Measurements from ENCODE around the gene DLG2. TPM values are rescaled to one million over a fixed set of nuclear protein-coding genes. Genes with fewer than 3 reads are reported as not detected.
"Not testable (repeated sequence)": the region's sequence is repeated elsewhere in the genome, so short reads cannot be mapped to it uniquely, and the experiment has no call there.

Gene DLG2
- total RNA-seq, 1 donor from 2014 or later = 0.40 TPM

DNA sequence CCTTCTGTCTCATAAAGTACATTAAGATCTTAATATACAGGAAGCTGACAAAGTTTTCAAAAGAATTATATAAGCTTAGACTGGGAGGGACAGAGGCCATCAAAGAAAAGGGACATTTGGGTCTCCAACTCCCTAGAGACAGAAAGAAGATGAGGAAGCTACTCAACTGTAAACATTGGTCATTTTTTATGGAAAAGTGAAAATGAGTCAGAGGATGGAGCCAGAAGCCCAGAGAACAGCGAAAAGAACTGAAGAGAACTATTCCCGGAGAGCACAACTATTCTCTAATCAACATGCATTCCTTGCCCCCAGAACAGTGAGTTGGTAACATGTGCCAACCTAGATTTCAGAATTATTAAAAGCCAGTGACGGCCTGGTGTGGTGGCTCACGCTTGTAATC, 779.3 kb downstream of the DLG2 start:
- no peak for DNase-seq (ENCODE audit: low read depth in 2 of 2)

DNA sequence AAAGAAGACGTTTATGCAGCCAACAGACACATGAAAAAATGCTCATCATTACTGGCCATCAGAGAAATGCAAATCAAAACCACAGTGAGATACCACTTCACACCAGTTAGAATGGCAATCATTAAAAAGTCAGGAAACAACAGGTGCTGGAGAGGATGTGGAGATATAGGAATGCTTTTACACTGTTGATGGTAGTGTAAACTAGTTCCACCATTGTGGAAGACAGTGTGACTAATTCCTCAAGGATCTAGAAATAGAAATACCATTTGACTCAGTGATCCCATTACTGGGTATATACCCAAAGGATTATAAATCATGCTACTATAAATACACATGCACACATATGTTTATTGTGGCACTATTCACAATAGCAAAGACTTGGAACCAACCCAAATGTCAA, 786.9 kb downstream of the DLG2 start:
- not testable (repeated sequence) for DNase-seq (ENCODE audit: low read depth in 2 of 2)

DNA sequence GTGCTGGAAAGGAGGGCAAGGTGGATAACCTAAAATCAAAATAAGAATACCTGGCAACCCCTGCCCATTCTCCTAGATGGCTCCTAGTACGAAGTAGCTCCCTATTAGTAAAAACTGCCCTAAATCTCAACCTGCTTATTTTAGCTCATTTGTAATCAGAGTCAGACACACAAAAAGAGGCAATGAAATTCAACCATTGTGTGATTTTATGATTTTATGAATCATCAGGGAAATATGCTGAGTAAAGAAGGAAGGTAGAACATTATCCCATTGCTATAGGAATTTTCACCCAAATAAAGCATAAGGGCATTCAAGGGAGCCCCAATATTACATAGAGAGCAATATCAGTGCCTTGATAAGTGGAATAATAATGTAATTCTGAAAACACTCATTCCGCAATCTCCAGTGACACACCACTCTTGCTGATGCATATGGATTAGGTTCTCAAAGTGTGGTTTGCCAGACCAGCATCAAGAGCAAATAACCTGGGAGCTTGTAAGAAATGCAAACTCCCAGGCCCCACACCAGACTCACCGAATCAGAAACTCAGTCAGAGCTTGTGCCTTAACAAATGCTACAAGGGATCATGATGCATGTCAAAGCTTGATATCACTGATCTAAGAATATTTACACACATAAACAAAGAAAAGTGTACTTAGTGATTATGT, 789.6 kb downstream of the DLG2 start:
- no peak for DNase-seq (ENCODE audit: low read depth in 2 of 2)

DNA sequence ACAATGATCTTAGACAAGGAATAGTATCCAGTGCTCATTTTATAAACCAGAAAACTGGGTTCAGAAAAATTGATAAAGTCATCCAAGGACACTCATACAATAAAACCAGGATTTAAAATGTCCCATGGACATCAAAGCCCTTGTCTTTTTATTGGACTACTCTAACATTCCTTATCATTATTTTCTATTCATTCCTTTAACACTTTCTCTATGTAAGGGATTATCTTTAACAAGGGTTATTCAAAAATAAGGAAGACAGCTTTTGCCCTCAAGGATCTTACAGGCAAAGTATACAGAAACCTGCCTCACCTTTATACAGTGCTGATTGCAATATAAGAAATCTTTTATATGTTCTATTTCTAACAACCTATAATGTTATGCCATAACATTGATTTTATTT, 790.8 kb downstream of the DLG2 start:
- DNase-seq (ENCODE audit: low read depth in 2 of 2) = no peak

DNA sequence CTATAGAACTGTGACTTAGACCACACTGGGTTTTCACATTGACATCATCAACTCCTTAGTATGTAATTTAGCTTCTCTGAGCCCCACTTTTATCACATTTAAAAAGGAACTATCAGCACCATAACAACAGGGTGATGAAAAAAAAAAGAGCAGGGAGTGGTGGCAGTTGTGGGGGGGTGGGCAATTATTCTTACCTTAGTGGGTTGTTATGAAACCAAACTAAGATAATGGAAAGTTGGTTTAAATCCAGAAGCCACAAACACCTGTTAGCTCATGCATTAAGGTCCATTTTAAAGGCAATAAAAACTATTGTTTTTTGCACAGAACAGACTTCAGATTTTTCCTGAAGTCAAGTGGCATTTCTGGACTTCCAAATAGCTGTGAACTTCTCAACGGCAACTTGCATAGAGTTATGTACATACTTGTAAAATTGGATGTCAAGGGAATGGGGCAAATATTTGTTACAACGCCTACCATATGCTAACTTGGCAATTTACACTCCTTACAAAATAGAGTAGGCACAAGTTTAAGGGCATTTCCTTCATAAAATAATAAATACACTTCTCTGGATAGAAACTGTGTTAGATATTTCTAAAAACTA, 793.6 kb downstream of the DLG2 start:
- DNase-seq (ENCODE audit: low read depth in 2 of 2) = no peak

DNA sequence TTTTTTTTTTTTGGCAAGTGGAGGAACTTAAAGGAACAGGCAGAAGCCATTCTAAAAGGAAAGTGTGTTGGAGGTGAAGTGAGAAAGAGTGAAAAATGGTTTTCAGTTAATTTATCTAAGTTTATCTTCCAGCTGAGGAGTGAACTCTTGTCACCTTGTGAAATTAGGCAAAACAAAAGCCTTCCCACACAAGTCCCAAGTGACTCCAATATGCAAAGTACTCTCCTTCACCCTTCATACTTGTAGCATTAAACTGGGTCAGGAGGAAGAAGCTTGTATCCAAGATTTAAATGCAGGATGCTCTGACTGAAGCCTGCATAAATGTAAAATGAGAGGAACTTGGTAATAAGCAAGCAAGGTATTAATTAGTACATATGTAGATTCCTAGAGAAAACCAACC, 796.8 kb downstream of the DLG2 start:
- DNase-seq (ENCODE audit: low read depth in 2 of 2) = no peak

DNA sequence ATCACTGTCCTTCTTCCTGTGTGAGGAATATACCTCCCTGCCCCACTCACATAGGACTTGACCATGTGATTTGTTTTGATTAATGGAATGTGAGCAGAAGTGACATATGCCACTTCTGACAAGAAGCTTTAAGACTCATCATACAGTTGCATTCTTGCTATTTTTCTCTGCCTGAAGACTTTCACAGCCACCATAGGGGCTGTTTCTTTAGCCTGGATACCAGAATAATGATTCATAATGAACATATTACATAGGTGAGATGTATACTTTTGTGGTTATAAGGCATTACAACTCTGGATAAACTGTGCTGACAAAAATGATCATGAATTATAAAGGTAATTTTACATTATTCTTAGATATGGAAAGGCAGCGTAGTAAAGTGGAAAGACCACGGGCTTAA, 798.0 kb downstream of the DLG2 start:
- DNase-seq (ENCODE audit: low read depth in 2 of 2) = no peak

DNA sequence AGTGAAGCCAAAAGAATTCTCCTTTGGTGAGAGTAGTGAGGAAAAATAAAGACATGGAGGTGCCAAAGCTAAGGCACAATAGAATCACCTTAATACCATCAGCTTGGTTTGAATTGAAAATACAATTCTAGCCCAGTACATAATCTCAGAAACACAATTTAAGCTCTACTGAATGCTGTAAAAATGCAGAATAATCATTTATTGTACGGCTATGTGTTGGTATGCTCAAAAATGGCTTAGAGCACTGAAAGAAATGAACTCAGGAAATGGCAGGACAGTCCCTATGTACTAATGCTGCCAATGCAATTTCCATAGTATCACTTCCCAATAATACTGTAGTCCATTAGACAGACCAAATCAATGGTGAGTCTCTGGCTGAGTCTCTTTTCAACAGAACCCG, 798.5 kb downstream of the DLG2 start:
- no peak for DNase-seq (ENCODE audit: low read depth in 2 of 2)

DNA sequence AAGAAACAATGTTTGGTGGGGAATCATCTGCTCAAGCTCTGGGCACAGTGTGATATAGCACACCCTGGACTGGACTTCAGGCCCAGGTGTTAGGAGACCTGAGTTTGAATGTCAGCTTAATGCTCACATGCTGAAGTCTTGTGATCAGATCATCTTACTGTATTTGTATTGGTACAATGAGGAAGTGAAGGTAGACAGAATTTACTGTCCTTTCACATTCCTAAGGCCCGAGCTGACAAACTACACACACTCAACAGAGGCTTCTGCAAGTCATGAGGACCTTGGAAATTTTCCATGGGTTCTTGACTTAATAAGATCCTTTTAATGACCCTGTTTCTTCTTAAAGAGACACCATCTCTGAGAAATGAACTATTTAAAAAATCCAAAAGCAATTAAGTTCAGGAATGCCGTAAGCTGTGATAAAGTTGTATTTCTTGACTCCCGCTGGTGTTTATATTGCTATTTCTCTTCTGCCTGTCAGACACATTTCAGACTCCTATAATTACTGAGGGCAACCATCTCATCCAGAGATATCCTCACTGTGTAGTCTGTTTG, 802.0 kb downstream of the DLG2 start:
- no peak for DNase-seq (ENCODE audit: low read depth in 2 of 2)

DNA sequence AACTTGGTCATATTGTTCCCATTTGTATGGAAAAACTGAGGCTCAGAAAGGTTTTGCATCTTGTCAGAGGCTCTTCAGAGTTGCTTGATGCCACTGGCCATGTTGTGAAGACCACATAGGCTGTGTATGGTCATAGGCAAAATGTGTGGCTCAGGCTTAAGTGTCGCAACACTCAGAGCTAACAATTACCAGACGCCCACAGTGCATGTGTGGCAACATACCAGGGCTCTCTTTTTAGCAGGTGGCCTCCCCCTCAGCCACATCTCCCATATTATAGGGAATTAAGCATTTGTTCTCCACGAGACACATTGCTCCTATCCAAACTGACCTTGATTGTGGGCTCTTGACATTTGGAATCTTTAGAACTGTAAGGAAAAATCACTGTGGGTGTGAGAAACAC, 802.5 kb downstream of the DLG2 start:
- no peak for DNase-seq (ENCODE audit: low read depth in 2 of 2)

DNA sequence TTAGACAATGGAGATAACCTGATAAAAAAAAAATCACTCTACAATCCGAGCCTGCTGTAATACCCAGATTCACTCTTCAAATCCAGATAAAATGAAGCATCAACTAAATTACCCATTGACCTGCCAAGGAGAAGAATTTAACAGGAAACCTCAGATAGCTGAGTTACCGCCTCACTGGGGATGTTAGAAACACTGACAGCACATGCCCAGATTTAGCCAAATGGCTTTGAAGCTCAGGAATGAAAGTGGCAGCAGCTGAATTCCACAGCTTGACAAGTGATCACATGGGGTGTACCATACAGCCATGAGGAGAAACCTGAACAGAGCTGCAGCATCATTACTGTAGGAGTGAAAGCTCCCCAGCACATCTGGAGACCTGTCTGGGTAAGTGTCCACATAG, 807.6 kb downstream of the DLG2 start:
- DNase-seq (ENCODE audit: low read depth in 2 of 2) = no peak

DNA sequence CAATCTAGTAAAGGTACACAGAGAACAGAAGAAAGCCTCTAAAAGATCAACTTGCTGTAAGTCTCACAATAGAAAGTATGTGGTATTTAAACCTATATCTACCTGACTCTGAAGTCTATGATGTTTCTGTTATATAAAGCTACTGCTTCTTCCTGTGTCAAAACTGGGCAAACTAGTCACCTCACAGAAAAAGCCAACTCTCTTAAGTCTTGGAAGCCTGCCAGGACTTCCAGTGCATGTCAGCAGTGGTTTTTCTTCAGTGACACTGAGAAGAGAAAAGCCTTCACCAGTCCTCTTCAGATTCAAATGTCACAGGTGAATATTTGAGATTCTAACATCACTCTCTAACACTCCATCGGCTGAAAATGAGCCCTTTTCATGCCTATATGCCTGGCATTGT, 808.0 kb downstream of the DLG2 start:
- DNase-seq (ENCODE audit: low read depth in 2 of 2) = no peak

DNA sequence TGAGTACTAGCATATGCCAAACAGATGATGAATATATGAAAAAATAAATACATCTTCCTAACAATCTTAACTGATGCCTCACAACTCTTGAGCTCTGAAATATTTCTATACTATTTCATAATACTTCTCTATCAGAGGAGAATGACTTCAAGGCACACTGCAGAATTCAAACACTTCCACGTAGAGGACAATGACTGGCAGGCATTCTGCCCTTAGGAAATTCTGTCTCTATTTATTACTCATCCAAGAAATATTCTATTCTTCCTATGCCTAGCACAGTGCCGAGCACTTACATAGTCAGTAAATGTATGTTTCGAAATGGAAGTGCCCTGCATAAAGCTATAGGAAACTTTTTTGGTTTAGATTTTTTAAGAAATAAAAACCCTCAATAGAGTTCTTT, 809.1 kb downstream of the DLG2 start:
- no peak for DNase-seq (ENCODE audit: low read depth in 2 of 2)

DNA sequence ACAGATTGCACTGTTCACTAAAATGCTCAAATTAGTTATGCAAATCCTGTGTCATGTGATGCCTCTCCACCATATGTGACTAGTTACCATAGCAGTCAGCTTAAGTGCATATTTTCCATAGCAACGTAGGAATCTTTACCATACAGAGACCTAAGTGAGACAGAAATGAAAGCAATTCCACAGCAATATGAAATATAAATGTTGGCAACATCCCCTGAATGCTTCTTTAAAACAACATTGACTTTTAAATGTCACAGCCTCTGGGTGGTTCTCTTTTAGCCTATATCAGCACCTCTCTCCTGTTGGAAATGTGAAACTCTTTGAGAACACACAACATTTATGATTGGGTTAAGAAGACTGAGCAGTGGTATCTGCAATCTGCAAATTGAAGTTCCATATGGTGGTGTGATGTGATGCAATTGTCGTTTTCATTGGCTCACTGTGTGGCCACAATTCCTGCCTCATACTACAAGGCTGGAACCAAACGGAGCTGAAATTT, 814.6 kb downstream of the DLG2 start:
- no peak for DNase-seq (ENCODE audit: low read depth in 2 of 2)

DNA sequence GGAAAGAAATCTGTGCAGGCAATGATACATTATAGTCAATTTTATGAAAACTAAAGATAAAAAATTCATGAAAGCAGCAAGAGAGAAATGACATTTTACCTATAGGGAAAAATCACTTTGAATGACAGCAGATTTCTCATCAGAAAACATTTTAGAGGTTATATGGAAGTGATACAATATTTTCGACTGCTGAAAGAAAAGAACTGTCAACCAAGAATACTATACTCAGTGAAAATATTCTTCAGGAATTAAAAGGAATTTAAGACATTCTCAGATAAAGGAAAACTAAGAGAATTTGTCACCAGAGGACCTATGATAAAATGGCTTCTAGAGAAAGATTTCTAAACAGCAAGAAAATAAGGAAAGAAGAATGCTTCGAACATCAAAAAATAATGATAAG, 820.8 kb downstream of the DLG2 start:
- DNase-seq (ENCODE audit: low read depth in 2 of 2) = no peak

DNA sequence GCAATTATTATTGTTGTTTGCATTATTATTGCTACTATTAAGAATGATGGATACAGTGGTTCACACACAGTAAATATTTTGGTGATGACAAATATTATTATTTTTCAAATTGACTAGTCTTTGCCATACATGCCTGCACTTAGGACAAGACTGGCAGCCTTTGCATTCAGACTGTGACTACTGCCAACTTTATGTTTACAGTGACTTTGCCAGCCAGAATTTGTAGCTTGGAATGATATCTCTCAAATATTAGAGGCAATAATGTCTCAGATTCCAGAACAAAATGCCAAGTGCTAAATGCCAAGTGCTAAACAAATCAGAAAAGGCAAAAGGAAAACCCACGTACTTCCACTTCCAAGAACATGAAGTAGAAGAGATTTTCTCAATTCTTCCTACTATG, 823.1 kb downstream of the DLG2 start:
- no peak for DNase-seq (ENCODE audit: low read depth in 2 of 2)

DNA sequence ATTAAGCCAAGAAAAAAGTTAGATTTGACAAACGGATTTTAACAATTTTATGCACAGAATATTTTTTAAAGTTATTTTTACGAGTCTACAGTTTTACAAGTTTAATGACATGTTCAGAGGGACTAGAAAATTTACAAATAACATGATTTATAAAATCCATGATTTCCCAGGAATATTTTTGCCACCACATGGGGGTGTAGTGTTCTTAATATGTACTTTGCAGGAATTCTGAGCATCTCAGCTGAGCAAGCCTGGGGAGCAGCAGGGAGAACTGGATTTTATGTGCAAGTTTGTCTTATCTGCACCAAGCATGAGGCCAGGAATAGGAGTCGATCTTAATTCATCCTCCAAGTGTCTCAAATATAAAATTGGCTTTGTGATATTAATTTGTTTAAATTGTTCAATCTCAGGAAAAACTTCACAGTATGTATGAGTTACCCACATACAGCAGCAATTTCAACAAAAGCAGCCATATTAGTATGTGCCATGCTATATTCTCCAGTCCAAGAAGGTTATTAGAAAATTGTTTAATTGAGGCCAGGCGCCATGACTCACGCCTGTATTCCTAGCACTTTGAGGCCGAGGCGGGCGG, 826.3 kb downstream of the DLG2 start:
- DNase-seq (ENCODE audit: low read depth in 2 of 2) = no peak

DNA sequence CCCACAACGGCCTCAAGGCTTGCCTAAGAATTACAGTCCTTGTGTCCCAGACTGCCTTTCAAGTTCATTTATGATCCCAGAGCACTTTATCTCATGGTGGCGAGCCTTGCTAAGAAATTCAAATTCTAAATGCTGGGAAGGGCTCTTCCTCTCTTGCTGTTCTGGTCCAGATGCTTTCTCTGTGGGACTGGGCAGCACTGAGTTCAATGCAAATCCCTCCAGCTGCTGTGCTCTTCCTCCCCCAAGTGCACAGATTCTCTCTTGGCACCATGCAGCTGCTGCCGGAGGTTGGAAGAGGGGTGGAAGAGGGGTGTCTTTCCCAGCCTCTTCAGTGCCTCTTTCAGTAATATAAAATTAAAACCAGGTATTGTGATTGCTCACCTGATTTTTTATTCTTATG, 828.0 kb downstream of the DLG2 start:
- DNase-seq (ENCODE audit: low read depth in 2 of 2) = no peak

DNA sequence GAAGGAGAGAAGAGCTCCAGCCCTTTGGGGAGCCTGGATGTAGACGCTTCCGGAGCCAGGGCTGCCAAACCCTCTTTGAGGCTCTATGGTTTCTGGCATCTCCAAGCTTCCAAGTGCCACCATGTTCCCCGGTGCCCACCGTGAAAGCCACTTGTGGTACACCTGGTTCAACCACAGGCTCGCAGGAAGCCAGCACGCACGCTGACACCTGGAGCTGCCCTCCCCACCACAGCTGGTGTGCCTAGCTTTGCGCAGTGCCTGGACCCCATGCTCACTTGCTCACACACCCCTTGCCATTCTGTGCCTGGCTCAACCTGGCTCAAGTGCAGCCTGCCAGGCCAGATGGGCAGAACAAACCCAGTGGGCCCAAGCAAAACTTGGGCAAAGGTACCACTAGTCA, 831.4 kb downstream of the DLG2 start:
- DNase-seq (ENCODE audit: low read depth in 2 of 2) = no peak

DNA sequence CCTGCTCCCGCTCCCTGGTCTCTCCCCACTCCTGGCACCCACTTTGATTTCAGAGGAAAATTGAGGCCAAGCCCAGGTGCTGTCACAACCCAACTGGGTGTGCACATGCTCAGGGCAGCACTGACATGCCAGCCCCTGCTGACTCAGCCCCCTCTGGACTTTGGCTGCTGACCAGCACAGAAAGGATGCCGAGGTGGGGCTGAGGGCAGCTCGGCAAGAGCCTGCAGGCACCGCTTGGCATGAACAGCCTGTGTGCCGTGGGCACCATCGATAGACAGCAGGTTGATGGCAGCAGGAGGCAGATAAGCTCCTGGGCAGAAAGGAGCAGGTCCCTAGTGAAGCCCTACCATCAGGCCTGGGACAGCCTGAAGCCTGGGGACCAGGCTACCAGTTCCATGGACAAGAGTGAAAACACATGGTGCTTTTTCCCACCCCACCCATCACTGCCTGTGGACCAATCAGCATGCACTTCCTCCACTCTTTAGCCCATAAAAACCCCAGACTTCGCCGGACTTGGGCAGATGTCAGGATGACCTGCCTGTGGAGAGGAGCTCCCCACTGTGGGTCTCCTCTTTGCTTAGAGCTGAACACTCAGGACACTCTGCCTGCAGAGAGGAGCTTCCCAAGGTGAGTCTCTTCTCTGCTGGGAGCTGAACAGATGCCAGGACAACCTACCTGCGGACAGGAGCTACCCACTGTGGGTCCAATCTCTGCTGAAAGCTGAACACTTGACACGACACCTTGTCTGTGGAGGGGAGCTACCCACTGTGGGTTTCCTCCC, 832.3 kb downstream of the DLG2 start:
- no peak for DNase-seq (ENCODE audit: low read depth in 2 of 2)

DNA sequence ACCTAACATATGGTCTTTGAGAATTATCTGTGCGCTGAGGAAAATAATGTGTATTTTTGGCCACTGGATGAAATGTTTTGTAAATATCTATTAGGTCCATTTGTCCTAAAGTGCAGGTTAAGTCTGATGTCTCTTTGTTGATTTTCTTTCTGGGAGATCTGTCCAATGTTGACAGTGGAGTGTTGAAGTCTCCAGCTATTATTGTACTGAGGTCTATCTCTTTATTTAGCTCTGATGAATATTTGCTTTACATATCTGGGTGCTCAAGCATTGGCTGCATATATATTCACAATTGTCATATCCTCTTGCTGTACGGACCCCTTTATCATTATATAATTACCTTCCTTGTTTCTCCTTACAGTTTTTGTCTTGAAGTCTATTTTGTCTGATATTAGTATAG, 833.8 kb downstream of the DLG2 start:
- no peak for DNase-seq (ENCODE audit: low read depth in 2 of 2)

DNA sequence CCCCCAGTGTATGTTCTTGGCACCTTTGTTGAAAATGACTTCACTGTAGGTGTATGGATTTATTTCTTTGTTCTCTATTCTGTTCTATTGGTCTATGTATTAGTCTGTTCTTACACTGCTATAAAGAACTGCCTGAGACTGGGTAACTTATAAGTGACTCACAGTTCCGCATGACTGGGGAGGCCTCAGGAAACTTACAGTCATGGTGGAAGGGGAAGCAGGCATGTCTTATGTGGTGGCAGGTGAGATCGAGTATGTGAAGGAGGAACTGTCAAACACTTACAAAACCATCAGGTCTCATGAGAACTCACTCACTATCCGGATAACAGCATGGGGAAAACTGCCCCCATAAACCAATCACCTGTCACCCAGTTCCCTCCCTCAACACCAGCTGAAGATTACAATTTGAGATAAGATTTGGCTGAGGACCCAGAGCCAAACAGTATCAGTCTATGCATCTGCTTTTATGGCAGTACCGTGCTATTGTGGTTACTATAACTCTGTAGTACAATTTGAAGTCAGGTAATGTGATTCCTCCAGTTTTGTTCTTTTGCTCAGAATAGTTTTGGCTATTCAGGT, 836.2 kb downstream of the DLG2 start:
- no peak for DNase-seq (ENCODE audit: low read depth in 2 of 2)

Data from lung microvascular endothelial cell (primary cell).